ENCODE data around the gene ZNF665.
"Not testable (repeated sequence)": the region's sequence is repeated elsewhere in the genome, so short reads cannot be mapped to it uniquely, and the experiment has no call there.

The ZNF665 gene

DNA sequence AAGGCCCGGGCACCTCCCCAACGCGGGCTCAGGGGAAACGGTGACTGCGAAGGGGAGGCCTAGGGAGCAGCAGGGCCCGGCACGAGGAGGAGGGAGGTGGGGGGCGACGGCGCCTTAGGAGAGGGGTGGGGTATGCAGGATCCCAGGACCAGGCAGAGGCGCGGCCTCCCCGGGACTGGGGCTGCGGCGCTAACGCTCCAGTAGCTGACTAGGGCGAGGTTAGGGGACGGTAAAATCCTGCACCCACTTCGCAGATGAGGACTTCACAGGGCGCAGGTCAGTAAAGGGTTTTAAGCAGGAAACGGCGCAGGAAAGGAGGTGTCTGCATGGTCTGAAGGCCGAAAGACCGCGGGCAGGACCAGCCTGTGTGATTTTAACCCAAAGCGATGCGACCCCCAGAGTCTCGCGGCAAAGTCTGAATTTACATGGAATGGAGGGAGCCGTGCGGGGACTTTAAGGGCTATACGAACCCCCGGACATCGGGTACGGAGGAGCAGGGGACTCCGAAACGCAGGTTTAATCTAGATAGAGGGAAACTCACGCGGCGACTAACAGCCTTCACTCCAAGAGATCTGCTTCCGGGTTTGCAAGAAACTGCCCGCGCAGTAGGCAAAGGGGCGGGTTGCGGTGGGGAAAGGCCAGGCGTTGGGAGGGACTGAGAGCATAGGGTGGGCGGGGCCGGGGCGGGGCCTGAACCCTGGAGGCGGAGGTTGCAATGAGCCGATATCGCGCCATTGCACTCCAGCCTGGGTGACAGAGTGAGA lies at the start of gene ZNF665:
Gene ZNF665, minus strand, starts transcription at position 588 of the 764 bp plus-strand sequence. CDS start 10,460 bp downstream, outside the sequence.
- no peak for DNase-seq

DNA sequence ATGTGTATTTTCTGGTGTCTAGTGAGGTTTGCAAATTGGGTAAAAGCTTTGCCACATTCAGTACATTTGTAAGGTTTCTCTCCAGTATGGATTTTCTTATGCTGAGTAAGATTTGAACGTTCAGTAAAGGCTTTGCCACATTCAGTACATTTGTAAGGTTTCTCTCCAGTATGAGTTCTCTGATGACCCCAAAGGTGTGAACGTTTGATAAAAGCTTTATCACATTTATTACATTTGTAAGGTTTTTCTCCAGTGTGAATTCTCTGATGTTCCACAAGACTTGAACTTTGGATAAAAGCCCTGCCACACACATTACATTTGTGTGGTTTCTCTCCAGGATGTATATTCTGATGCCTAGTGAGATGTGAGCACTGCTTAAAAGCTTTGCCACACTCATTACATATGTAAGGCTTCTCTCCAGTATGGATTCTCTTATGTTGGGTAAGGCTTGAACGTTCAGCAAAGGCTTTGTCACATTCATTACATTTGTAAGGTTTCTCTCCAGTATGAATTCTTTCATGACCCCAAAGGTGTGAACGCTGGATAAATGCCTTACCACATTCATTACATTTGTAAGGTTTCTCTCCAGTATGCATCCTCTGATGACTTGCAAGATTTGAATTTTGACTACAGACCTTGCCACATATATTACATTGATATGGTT lies 44.1 kb upstream of the ZNF665 start:
- DNase-seq, result no peak

DNA sequence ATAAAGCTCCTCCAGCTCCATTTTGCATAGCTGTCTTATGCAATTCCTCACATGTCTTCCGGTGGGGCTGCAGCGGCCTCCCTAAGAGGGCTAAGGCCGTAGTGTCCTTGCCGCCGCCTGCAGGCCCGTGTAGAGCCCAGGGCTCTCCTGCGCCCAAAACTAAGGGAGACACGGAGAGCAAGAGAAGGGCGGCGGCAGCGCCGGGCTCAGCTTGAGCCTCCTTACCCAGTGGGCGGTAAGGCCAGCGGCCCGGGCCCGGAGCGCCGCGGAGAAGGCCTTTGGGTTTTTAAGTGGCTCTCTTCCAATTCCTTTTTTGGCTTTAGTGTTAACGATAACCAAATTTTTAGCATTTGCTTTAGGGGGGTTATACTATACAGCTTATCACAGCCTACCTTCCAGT lies 31.4 kb upstream of the ZNF665 start:
- DNase-seq, result no peak

GRCh38 chr19:53222716-53223115 lies 29.6 kb upstream of the ZNF665 start:
- not testable (repeated sequence) for DNase-seq

GRCh38 chr19:53212703-53213320 lies 19.7 kb upstream of the ZNF665 start:
- DNase-seq, result no peak

- DNase-seq, result not testable (repeated sequence)
Observed at GRCh38 chr19:53211554-53211953, 18.4 kb upstream of the ZNF665 start.

DNA sequence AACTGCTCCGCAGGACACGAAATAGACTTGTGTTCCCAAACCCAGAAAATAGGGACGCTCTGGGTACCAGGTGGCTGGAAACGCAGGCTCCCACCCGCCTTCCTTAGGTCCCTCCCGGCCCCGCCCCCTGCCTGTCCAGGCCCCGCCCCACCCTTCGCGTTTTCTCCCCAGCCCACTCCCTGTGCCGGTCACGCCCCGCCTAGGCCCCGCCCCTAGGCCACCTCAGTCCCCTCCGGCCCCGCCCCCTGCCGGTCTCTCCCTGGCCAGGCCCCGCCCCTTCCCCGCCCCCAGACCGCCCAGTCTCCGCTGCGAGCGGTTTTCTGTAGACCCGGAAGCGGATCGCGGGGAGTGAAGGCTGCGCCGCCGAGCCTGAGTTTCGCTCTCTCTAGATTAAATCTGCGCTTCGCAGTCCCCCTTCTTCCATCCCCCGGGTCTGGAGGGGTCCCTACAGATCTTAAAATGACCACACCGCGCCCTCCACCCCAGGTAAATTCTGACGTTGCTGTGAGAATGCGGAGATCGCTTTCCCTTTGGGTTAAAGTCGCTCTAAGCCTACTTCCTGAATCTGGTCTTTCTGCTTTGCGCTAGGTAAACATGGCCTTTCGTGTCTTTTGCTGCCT lies 3.7 kb upstream of the ZNF665 start:
- no peak for DNase-seq

- DNase-seq, result no peak
Observed at GRCh38 chr19:53195265-53195903, 2.2 kb upstream of the ZNF665 start.

- DNase-seq, result no peak
Observed at GRCh38 chr19:53193535-53194222, 521 bp upstream of the ZNF665 start.

GRCh38 chr19:53190253-53190652 lies 2.9 kb downstream of the ZNF665 start:
- DNase-seq, result no peak

GRCh38 chr19:53189691-53190198 lies 3.4 kb downstream of the ZNF665 start:
- DNase-seq, result not testable (repeated sequence)

GRCh38 chr19:53185155-53185882 lies 7.8 kb downstream of the ZNF665 start:
- not testable (repeated sequence) for DNase-seq

DNA sequence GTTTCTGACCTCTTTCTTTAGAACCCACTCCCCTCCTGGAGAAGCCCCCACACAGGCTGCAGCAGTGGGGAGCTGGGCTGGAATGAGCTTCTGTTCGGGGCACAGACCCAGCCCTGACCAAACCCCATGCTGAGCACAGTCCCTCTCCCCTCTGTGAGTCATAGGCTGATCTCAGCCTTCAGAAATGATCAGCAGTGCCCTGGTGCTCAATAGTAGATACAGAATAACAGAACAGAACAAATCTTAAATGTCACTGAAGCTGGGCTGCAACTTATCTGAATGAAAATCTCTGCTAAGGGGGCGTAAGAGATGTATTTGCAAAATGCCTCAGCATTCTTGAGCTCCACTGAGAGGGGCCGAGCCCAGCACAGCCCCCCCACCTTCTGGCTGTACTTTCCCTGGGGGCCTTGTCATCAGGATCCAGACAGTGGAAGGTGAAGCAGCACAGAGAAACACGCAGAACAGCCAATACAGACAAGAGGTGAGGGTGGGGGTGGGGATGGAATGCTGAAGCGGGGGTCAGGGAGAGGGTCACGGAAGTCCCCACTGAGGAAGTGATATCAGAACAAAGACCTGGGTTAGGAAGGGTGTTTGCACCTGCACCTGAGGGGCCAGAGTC lies 9.9 kb downstream of the ZNF665 start:
- no peak for DNase-seq

GRCh38 chr19:53182202-53182601 lies 11.0 kb downstream of the ZNF665 start:
- DNase-seq, result no peak

- DNase-seq, result no peak
Observed at GRCh38 chr19:53177986-53178385, 15.2 kb downstream of the ZNF665 start.

DNA sequence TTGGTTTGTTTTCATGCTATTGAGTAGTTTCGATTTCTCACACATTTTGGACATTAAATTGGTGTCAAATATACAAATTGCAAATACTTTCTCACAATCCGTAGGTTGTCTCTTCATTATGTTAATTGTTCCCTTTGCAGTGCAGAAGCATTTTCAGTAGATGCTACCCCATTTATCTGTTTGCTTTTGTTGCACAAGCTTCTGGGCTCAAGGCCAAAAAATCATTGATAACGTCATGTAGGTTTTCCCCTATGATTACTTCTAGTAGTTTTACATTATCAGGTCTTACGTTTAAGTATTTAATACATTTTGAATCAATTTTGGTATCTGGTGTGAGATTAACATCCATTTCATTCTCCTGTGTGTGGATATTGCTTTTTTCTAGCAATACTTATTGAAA lies 20.3 kb downstream of the ZNF665 start:
- no peak for DNase-seq

- DNase-seq, result no peak
Observed at GRCh38 chr19:53165691-53166091, 27.5 kb downstream of the ZNF665 start.

GRCh38 chr19:53161123-53161522 lies 32.0 kb downstream of the ZNF665 start:
- DNase-seq, result no peak

DNA sequence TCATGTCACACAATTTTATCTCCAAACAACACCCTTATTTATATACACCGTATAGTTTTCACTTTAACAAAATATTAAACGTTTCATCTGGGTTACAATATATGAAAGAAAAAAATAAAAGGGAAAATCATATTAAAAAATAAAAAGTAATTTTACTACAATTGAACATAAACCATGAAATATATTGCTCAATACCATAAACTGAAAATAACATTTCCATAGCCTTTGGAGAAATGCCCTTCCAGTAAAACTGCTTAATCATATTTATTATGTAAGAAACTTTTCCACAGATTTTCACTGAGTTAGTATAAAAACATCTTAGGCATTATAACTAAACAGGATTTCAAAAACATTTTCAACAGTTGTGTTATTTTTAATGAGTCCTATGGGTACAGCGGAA lies 32.8 kb downstream of the ZNF665 start:
- DNase-seq, result no peak

DNA sequence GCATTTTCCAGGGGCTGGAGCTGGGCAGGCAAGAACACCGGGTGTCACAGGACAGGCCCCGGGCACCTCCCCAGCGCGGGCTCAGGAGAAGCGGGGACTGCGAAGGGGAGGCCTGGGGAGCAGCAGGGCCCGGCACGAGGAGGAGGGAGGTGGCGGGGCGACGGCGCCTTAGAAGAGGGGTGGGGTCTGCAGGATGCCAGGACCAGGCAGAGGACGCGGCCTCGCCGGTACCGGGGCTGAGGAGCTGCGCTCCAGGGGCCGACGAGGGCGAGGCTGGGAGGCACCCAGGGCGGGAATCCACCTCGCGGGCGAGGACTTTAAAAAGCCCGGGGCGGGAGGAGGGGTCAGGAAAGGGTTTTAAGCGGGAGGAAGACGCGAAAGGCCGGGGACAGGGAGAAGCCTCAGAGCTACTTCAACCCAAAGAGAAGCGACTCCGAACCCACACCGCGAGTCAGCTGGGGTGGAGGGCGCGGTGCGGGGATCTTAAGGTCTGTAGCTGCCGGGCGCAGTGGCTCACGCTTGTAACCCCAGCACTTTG lies 35.0 kb downstream of the ZNF665 start:
- no peak for DNase-seq

DNA sequence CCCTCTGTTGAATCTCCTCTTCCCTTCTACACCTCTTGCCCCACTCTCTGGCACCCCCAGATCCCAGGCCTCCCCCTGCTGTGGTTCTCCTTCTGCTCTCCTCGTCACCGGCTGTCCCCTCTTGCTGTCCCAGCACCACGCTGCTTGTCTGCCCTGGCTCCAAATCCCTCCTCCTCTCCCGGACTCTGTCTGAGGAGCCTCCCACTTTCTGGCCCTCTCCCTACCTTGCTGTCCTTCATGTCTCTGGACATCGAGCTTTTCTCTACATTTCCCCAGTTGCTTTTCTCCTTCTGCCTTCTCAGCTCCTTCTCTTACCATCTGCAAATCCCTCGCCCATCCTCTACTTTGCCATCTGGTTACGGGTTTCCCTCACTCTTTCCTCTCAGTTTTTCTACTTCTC lies 35.5 kb downstream of the ZNF665 start:
- DNase-seq, result no peak

Measured in NK-92 treated with Interleukin-12 subunit alpha and Interleukin-12 subunit beta, amount 100 ng/mL, for 24 hours (cell line).